ENCODE results near the gene CIC.

CIC gene

DNA sequence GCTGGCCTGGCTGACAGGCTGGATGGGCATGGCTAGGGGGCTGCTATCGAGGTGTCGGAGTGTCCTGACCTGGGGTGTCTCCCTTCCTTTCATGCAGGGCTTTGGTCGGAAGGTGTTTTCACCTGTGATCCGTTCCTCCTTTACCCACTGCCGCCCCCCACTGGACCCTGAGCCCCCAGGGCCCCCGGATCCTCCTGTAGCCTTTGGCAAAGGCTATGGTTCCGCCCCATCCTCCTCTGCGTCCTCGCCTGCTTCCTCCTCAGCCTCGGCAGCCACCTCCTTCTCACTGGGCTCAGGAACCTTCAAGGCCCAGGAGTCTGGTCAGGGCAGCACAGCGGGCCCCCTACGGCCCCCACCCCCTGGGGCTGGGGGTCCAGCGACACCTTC is 21.1 kb downstream of the CIC start:
- DNase-seq: no peak

DNA sequence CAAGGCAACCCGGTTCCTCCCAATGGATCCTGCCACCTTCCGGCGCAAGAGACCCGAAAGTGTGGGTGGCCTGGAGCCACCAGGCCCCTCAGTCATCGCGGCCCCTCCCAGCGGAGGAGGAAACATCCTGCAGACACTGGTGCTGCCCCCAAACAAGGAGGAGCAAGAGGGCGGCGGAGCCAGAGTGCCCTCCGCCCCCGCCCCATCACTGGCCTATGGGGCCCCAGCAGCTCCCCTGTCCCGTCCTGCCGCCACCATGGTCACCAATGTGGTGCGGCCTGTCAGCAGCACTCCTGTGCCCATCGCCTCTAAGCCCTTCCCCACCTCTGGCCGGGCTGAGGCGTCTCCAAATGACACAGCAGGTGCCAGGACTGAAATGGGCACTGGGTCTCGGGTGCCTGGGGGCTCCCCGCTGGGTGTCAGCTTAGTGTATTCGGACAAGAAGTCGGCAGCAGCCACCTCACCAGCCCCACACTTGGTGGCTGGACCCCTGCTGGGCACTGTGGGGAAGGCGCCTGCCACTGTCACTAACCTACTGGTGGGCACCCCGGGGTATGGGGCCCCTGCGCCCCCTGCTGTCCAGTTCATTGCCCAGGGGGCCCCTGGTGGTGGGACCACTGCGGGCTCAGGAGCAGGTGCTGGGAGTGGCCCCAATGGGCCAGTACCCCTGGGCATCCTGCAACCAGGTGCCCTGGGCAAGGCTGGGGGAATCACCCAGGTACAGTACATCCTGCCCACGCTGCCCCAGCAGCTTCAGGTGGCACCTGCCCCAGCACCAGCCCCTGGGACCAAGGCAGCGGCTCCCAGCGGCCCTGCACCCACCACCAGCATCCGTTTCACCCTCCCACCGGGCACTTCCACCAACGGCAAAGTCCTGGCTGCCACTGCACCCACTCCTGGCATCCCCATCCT is 21.7 kb downstream of the CIC start:
- peak; percentile 46 to 70 (median 48) for DNase-seq

DNA sequence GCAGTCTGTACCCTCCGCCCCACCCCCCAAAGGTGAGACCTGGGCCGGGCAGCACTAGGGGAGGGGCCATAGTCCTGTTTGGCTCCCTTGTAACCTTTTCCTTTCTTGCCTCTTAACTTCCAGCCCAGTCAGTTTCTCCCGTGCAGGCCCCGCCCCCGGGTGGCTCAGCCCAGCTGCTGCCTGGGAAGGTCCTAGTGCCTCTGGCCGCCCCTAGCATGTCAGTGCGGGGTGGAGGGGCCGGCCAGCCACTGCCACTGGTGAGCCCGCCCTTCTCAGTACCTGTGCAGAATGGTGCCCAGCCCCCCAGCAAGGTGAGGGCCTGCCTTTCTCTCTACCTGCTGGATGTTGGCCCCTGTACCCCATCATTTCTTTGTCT is 22.4 kb downstream of the CIC start:
- no peak for DNase-seq

DNA sequence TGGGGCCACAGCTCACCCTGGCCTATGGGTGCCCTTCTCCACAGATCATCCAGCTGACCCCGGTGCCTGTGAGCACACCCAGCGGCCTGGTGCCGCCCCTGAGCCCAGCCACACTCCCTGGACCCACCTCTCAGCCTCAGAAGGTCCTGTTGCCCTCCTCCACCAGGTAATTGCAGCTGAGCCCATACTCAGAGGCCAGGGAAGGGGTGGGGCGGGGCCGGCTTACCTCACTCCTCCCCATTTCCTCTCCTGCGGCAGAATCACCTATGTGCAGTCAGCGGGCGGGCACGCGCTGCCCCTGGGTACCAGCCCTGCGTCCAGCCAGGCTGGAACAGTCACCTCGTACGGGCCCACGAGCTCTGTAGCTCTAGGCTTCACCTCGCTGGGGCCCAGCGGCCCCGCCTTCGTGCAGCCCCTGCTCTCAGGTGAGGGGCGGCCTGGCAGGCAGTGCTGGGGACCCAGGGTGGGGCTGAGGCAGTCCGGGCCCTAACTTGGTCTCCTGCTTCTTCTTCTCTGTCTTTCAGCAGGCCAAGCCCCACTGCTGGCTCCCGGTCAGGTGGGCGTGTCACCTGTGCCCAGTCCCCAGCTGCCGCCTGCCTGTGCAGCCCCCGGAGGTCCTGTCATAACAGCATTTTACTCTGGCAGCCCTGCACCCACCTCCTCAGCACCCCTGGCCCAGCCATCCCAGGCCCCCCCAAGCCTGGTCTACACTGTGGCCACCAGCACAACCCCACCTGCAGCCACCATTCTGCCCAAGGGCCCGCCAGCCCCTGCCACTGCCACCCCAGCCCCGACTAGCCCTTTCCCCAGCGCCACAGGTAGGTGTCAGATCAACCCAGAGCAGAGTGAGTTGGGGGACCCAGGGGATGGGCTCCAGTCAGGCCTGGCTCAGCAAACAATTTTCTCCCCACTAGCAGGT is 23.2 kb downstream of the CIC start:
- no peak for DNase-seq

DNA sequence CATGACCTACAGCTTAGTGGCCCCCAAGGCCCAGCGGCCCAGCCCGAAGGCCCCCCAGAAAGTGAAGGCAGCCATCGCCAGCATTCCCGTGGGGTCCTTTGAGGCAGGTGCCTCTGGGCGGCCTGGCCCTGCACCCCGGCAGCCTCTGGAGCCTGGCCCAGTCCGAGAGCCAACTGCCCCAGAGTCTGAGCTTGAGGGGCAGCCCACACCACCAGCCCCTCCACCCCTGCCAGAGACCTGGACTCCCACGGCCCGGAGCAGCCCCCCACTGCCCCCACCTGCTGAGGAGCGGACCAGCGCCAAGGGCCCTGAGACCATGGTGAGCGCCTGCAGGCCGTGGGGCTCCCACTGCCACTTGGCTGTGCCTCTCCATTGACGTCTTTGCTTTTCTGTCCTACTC is 23.9 kb downstream of the CIC start:
- DNase-seq: no peak

DNA sequence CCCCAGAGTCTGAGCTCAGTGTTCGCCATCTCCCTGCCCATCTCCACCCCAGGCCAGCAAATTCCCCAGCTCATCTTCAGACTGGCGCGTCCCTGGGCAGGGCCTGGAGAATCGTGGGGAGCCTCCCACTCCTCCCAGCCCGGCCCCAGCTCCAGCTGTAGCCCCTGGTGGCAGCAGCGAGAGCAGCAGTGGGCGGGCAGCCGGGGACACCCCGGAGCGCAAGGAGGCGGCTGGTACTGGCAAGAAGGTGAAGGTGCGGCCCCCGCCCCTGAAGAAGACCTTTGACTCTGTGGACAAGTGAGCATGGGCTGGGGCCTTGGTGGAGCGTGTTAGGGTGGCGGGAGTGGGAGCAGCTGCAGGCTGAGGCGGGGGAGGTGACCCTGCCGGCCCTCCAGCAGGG is 24.5 kb downstream of the CIC start:
- no peak for DNase-seq

DNA sequence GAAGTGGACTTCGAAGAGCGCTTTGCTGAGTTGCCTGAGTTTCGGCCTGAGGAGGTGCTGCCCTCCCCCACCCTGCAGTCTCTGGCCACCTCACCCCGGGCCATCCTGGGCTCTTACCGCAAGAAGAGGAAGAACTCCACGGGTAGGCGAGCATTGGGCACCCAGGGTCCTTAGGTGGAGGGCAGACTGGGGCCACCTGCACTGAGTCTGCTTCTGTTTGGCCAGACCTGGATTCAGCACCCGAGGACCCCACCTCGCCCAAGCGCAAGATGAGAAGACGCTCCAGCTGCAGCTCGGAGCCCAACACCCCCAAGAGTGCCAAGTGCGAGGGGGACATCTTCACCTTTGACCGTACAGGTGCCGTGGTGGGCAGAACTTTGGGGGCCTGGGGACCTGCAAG is 24.9 kb downstream of the CIC start:
- DNase-seq: no peak

DNA sequence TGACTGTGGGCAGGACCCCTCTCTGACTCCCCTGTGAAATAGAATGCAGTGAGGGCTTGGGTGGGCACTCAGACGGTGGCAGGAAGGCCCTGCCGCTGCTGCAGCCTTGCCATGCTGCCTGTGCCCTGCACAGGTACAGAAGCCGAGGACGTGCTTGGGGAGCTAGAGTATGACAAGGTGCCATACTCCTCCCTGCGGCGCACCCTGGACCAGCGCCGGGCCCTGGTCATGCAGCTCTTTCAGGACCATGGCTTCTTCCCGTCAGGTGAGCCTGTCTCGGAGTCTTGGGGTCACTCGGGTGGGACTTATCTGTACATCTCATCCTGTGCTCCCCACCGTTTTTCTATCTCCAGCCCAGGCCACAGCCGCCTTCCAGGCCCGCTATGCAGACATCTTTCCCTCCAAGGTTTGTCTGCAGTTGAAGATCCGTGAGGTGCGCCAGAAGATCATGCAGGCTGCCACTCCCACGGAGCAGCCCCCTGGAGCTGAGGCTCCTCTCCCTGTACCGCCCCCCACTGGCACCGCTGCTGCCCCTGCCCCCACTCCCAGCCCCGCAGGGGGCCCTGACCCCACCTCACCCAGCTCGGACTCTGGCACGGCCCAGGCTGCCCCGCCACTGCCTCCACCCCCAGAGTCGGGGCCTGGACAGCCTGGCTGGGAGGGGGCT is 25.6 kb downstream of the CIC start:
- no peak for DNase-seq

DNA sequence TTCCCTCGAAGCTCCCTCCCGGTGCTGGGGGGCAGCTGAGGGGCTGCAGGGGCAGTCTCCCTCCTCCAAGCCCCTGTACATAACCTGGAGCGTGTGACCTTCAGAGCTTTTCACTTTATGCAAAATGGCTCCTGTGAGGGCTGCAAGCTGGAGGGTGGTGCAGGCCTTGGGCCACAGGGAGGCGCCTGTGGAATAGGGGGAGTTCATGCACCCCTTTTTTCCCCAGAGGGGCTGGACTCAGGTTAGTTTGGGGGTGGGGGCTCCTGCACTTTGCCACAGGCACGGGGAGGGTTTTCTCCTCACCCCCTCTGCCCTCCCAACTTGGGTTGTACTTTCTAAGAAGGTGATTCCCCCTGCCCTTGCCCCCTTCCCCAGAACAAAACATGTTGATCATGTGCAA is 26.3 kb downstream of the CIC start:
- DNase-seq: no peak

DNA sequence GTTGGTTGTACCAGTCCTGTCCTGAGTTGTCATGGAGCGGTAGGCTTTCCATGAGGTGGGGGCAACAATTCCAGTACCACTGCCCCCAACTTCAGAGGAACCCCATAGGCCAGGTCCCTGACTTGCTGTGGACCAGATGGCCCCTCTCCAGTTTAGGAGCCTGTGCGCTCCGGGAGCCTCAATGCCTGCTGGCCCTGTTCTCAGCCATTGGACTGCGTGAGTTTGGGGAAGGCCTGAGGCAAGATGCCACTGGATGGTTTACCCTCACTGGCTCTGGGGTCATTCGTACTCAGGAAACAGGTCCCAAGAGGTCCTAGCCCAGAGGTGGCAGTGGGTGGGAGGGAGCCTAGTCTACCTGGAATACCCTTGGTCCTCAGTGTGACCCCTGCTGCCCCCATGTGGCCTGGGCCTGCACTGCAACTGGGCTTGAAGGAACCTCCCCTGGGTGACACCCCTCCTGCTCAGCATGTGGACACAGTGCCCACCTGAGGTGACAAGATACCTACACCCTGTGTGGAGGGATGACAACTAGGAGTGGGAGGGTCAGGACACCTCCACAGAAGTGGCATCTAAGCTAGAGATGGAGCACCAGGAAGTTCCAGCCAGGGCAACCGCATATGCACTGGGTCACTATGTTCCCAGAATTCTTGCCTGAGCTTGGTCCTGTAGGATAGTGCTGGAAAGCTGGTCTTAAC is 26.9 kb downstream of the CIC start:
- DNase-seq: peak; percentile 75 to 84 (median 77)

DNA sequence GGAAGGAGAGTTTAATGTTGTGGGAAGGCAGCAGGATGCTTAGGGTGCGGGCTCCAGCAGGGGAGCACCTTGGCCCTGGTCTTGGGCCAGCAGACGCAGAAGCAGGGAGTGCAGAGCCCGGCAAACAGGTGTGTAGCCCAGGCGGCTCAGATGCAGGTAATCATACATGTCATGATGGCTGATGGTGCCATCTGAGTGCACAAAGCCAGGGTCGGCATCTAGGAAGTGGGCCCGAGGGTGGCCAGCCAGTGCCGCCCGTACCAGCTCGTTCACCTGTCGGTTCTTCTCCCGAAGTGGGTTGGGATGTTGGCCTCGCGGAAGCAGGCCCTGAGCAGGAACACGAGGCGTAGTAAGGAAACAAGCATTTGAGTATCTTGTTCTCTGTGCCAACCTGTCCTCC is 28.0 kb downstream of the CIC start:
- no peak for DNase-seq

DNA sequence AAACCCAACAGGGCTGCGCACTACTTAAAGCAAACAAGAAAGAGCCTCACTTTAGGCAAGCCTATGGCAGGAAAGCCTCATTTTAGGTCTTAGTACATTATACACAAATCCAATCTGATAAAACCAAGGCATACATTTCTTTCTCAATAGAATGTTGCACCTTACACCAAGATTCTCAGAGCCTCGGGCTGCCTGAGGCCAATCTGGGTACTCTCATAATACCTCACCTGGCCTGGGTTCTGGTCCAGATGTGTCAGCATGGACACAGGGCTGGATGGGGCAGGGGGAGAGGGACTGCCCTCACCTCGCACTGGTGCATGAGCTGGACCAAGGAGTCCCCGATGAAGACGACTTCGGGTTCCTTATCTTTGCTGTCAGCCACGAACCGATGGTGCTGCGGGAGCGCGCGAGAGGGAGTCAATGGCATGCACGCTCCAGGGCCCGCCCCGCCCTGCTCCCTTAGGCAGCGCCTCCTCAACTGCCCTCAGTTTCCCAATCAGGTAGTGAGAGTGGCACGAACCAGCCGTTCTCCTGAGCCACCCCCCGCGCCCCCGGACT is 32.7 kb downstream of the CIC start, which contains the start of gene PRR19:
TSS of gene PRR19 (plus strand) at position 487 of the 558 bp plus-strand sequence. CDS start 7,453 bp downstream, outside the sequence.
- DNase-seq: no peak

DNA sequence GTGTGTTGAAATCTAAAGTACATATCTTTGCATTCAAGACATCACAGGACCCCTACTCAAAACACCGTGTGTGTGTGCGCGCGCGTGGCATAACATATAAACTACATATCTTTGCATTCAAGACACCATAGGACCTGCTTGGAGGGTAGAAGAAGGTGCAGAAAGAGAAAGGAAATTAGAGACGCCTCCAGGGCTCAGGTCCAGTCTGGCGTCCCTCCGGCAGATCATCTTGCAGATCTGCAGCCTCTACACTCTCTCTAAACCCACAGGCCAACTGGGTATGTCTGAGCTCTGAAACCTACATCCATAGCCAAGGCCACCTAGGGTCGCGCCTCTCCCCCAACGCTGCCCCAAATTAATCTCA is 34.0 kb downstream of the CIC start:
- DNase-seq: no peak

DNA sequence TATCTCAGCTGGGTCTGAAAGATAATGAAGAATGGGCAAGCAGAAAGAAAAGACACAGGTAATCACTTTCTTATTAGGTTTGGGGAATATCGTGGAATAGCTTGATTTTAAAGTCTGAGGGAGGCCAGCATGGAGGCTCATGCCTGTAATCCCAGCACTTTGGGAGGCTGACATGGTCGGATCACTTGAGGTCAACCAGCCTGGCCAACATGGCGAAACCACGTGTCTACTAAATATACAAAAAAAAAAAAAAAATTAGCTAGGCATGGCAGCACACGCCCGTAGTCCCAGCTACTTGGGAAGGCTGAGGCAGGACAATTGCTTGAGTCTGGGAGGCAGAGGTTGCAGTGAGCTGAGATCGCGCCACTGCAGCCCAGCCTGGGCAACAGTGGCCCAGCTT is 34.8 kb downstream of the CIC start:
- no peak for DNase-seq

DNA sequence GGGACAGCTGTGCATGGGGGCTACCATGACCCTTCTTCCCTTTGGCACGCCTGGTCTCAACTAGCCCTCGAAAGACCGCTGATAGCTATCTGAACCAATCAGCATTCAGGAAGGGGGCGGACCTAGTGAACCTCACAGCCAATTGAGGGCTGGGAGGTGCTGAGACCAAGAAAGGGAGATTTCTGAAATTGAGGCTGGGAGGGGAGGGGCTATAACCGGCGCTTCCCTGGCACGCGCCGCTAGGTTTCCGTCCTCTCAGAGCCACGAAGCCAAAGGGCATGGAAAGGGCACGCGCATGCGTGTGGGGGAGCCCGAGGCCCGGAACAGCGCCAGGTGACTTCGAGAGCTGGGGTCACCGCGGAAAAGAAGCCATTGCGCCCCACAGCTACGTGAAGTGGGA is 37.6 kb downstream of the CIC start:
- no peak for DNase-seq

DNA sequence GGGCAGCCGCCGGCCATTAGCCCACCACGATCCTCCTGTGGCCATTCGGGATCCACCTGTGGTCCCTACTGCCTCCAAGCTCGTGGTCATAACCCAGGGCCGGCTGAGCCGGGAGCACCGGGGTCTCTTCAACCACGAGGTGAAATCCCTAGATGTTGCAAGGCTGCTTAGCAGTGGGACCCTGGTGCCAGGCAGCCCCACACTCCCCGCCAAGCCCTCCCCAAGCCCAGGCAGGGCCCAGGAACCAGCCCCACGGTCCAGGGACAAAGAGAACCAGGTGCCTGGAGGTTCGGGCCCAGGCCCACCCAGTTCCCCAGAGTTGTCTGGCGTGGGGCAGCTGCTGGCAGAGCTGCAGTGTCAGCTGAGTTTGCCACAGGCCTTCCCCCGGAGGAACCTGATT is 40.6 kb downstream of the CIC start:
- no peak for DNase-seq

DNA sequence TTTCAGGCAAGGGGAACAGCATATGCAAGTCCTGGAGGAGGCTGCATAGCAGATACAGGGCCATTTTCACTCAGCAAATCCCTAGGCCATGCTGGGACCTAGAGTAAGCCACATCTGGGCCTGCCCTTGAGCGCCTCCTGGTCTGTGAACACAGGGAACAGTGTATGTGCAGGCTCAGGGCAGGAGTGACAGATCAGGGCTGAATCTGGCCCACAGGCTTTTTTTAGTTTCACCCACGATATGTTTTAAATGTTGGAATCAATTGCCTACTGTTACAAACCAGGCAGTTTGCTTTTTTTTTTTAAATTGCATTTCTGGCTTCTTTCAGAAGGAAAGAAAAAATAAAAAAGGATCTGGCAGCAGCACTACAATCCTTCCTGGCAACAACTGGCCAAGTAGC is 42.6 kb downstream of the CIC start:
- DNase-seq: no peak

DNA sequence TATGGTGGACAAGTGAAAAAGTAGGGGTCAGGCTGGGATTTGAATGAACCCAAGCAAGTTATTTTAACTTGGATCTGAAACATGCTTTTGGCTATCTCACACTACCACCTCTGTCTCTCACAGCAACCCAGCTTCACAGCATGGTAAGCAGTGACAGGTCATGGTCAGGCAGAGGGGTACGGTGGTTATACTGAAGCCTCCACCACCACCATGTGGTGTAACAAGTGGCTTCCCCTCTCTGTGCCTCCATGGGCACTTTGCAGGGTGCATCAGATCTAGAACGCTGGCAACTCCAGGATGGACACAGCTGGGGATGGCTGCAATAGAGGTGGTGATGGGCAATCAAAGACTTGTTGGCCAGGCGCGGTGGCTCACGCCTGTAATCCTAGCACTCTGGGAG is 43.3 kb downstream of the CIC start:
- DNase-seq: no peak

DNA sequence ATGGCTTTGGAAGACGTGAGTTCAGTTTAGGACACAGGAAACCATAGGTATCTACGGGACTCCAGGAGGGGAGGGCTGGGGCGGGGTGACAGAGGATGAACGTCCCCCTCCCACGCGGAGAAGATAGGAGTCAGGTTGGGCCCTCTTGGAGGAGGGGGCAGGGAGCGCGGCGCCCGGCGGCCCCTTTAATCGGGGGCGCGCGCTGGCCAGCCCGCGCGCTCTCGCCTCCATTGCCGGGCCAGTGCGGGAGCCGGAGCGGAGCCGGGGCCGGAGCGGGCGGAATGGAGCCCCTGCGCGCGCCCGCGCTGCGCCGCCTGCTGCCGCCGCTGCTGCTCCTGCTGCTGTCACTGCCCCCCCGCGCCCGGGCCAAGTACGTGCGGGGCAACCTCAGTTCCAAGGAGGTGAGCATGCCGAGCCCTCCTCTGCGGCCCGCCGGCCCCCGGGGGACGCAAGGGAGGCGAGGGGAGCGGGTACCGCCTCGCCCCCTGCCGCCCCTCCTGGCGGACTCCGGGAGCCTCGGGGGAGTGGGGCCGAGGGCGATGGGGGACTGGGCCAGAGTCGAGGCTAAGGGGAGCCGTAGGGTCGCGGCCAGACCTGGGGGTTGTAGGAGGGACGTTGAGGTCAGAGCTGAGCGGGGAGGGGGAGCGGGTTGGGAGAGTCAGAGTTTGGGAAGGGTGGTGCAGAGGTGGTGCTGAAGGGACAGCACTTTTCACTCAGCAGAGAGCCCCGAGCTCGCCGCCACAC is 44.2 kb downstream of the CIC start, which contains the start of gene TMEM145:
TSS of gene TMEM145 (plus strand) at position 214 of the 744 bp plus-strand sequence. CDS start at position 282, 68 bp downstream.
- DNase-seq: peak; percentile 41 to 62 (median 51)

DNA sequence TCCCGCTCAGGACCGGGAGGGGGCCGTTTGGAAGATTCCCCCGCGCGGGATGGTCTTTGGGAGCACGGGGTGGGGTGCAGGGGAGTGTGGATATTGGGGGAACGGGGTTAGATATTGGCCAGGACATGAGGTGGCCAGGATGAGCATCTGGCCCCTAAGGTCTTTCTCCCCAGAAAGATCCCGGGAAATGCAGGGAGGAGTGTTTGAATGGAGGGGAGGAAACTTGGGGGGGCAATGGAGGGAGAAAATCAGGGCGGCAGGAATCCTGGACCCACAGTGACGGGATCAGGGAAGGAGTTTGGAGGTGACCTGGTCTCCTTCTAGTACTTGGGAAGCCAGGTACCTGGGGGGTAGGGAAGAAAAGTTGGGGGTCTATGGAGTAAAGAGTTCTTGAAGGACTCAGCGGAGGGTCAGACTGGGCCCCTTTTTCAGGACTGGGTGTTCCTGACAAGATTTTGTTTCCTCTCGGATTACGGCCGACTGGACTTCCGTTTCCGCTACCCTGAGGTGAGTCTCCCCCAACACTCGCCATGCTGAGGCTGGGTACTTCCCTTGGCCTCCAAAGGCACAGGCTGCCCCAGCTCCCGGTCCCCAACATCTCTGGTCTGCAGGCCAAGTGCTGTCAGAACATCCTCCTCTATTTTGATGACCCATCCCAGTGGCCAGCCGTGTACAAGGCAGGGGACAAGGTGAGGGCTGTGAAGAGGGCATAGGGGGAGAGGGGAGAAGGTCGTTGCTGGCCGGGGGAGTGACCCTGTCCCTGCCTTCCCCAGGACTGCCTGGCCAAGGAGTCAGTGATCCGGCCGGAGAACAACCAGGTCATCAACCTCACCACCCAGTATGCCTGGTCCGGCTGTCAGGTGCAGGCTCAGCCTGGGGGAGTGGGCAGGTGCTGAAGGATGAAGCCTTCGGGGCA is 45.0 kb downstream of the CIC start:
- DNase-seq: no peak

Measured in suppressor macrophage treated with lipopolysaccharide for 1 hour (primary cell).